GM23338 (cell line): ENCODE measurements around the gene CCDC121.
"Not testable (repeated sequence)": the region's sequence is repeated elsewhere in the genome, so short reads cannot be mapped to it uniquely, and the experiment has no call there.

Experiments
- CREB1 ChIP-seq: fragments of 250-450 bp; sonication (Bioruptor Pico); IDR thresholded peaks from 2 replicates; pipeline ENCODE4 v1.5.0; 2020; ENCODE audit warnings: low read depth, mild to moderate bottlenecking, moderate library complexity
- CTCF ChIP-seq, 2 experiments: fragments of 200-600 bp in 1 of 2; sonication (generic) in 1 of 2; conservative IDR thresholded peaks; 2 replicates each; pipeline versions ENCODE4 v1.5.1 to v1.6.1; 2016 to 2017; ENCODE audit warnings: antibody characterized with exemption in 2 of 2, low read depth in 2 of 2, mild to moderate bottlenecking in 2 of 2, moderate library complexity in 1 of 2
- EZH2 ChIP-seq: fragments of 200-600 bp; sonication (generic); IDR thresholded peaks from one replicate; pipeline ENCODE4 v1.8.0; 2017; ENCODE audit warnings: antibody characterized with exemption, mild to moderate bottlenecking, low read depth; ENCODE audit not compliant: unreplicated experiment
- JUNB ChIP-seq: IDR thresholded peaks from one replicate; pipeline ENCODE4 v1.6.1; 2016; ENCODE audit warnings: antibody characterized with exemption; ENCODE audit not compliant: unreplicated experiment
- POLR2AphosphoS5 ChIP-seq: IDR thresholded peaks from 2 replicates; pipeline ENCODE4 v1.6.1; 2016; ENCODE audit warnings: antibody characterized with exemption, low read depth
- STAT1 ChIP-seq: IDR thresholded peaks from one replicate; pipeline ENCODE4 v1.6.1; 2016; ENCODE audit warnings: antibody characterized with exemption; ENCODE audit not compliant: unreplicated experiment
- ZNF114 ChIP-seq: fragments of 250-450 bp; sonication (Bioruptor Pico); IDR thresholded peaks from 2 replicates; pipeline ENCODE4 v1.5.0; 2020; ENCODE audit warnings: mild to moderate bottlenecking, moderate library complexity
- TF ChIP-seq, protein P1 (sequence below): IDR thresholded peaks from one replicate; pipeline ENCODE4 v1.6.1; 2018; ENCODE audit warnings: antibody characterized with exemption; ENCODE audit not compliant: unreplicated experiment
- TF ChIP-seq, protein P2 (sequence below): IDR thresholded peaks from 2 replicates; pipeline ENCODE4 v1.6.1; 2016; ENCODE audit warnings: antibody characterized with exemption

GRCh38 chr2:27626323-27626722, 2.5 kb downstream of the CCDC121 start:
- not testable (repeated sequence) for TF ChIP-seq CTCF (conservative IDR thresholded peaks at IDR 0.05; ENCODE audit: low read depth in 2 of 2); EZH2; CREB1 (CRISPR knock-in tag); POLR2AphosphoS5; JUNB; ZNF114 (CRISPR knock-in tag); STAT1
- TF ChIP-seq, protein P1, sequence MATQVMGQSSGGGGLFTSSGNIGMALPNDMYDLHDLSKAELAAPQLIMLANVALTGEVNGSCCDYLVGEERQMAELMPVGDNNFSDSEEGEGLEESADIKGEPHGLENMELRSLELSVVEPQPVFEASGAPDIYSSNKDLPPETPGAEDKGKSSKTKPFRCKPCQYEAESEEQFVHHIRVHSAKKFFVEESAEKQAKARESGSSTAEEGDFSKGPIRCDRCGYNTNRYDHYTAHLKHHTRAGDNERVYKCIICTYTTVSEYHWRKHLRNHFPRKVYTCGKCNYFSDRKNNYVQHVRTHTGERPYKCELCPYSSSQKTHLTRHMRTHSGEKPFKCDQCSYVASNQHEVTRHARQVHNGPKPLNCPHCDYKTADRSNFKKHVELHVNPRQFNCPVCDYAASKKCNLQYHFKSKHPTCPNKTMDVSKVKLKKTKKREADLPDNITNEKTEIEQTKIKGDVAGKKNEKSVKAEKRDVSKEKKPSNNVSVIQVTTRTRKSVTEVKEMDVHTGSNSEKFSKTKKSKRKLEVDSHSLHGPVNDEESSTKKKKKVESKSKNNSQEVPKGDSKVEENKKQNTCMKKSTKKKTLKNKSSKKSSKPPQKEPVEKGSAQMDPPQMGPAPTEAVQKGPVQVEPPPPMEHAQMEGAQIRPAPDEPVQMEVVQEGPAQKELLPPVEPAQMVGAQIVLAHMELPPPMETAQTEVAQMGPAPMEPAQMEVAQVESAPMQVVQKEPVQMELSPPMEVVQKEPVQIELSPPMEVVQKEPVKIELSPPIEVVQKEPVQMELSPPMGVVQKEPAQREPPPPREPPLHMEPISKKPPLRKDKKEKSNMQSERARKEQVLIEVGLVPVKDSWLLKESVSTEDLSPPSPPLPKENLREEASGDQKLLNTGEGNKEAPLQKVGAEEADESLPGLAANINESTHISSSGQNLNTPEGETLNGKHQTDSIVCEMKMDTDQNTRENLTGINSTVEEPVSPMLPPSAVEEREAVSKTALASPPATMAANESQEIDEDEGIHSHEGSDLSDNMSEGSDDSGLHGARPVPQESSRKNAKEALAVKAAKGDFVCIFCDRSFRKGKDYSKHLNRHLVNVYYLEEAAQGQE = not testable (repeated sequence)
- TF ChIP-seq, protein P2, sequence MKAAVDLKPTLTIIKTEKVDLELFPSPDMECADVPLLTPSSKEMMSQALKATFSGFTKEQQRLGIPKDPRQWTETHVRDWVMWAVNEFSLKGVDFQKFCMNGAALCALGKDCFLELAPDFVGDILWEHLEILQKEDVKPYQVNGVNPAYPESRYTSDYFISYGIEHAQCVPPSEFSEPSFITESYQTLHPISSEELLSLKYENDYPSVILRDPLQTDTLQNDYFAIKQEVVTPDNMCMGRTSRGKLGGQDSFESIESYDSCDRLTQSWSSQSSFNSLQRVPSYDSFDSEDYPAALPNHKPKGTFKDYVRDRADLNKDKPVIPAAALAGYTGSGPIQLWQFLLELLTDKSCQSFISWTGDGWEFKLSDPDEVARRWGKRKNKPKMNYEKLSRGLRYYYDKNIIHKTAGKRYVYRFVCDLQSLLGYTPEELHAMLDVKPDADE = not testable (repeated sequence)
